SK-N-SH (cell line): ENCODE measurements around the gene ABLIM1.

ENCODE experiments used
- CHD2 ChIP-seq: fragments of 150-350 bp; IDR thresholded peaks from 2 replicates; pipeline ENCODE4 v1.6.1; 2018; ENCODE audit warnings: low read length; ENCODE audit not compliant: partially characterized antibody
- CTCF ChIP-seq: fragments of 200-600 bp; sonication (generic); IDR thresholded peaks from 2 replicates; pipeline ENCODE4 v1.6.1; 2017; ENCODE audit warnings: antibody characterized with exemption, mild to moderate bottlenecking, moderate library complexity
- EP300 ChIP-seq, 2 experiments: IDR thresholded peaks; 2 replicates each; pipeline versions ENCODE4 v1.4.0 to v1.6.1; 2012; ENCODE audit warnings: borderline replicate concordance in 1 of 2, low read depth in 1 of 2, low read length in 1 of 2
- EZH2phosphoT487 ChIP-seq: fragments of 200-600 bp; sonication (generic); IDR thresholded peaks from 2 replicates; pipeline ENCODE4 v1.6.1; 2017; ENCODE audit warnings: low read depth, mixed run types, mild to moderate bottlenecking, antibody characterized with exemption, moderate library complexity, borderline replicate concordance
- GABPA ChIP-seq: IDR thresholded peaks from 2 replicates; pipeline ENCODE4 v1.4.0; 2012; ENCODE audit warnings: low read depth, mild to moderate bottlenecking
- IRF3 ChIP-seq: fragments of 150-350 bp; IDR thresholded peaks from 2 replicates; pipeline ENCODE4 v1.6.1; 2016; ENCODE audit warnings: mild to moderate bottlenecking, low read depth, low read length
- MXI1 ChIP-seq: IDR thresholded peaks from 2 replicates; pipeline ENCODE4 v1.6.1; 2012; ENCODE audit warnings: mild to moderate bottlenecking, low read depth, low read length, improper control_type of control experiment
- POLR2AphosphoS5 ChIP-seq: IDR thresholded peaks from 2 replicates; pipeline ENCODE4 v1.6.1; 2012; ENCODE audit warnings: low read depth, low read length
- RCOR1 ChIP-seq: fragments of 150-350 bp; IDR thresholded peaks from 2 replicates; pipeline ENCODE4 v1.6.1; 2017; ENCODE audit warnings: antibody characterized with exemption, low read length
- REST ChIP-seq: IDR thresholded peaks from 2 replicates; pipeline ENCODE4 v1.6.1; 2012; ENCODE audit warnings: mild to moderate bottlenecking, low read depth, low read length, moderate library complexity

- no peak for TF ChIP-seq GABPA
- no peak for TF ChIP-seq EZH2phosphoT487
- TF ChIP-seq EP300 (IDR thresholded peaks at IDR 0.05; ENCODE audit: borderline replicate concordance in 1 of 2, low read depth in 1 of 2, low read length in 1 of 2): no peak
- TF ChIP-seq REST: no peak
- no peak for TF ChIP-seq CTCF
- no peak for TF ChIP-seq POLR2AphosphoS5
- TF ChIP-seq MXI1: no peak
- no peak for TF ChIP-seq CHD2
- no peak for TF ChIP-seq RCOR1
- no peak for TF ChIP-seq IRF3
Measured at GRCh38 chr10:114545071-114545470, 113.0 kb downstream of the ABLIM1 start.
